HUDEP-2 (cell line): ENCODE data around the gene JUP.

Experiments
- DNase-seq, 76 experiments: peaks; one replicate each; lab custom pipeline; 2025; ENCODE audit not compliant: unreplicated experiment in 76 of 76; lab: John Stamatoyannopoulos, UW

Gene JUP

DNA sequence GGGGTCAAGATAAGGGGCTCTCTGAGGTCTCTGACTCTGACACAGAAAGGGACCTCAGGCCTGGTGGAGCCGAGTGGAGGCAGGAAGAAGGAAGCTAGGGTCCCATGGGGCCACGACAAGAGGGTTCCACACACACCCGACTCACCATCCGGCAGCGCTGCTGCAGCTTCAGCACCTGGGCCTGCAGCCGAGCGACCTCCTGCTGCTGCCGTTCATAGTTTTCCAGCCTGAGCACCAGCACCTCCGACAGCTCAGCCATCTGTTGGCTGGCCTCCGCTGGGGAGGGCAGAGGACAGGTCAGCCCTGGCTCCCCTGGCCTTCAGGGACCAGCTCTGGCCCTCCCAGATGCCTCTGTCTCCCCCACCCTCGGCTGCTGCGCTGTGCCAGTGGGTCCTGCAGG is 58.5 kb downstream of the JUP start:
- no peak for DNase-seq

DNA sequence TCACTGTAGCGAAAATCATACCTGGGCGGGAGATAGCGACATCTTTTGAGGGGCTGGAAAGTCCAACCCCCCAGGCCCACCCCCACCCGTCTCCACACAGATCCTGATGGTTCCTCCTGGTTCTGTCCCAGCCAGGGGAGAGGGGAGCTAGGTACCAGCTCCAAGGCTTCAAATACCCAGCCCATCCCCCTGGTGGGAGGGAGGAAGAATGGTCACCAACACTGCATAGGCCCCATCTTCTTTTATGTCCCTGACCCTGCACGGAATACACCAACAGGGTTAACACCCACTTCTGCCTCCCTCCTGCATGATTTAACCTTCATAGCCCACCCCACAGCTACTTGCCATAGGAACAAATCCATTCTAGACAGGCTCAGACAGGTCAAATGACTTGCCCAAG is 61.4 kb downstream of the JUP start:
- DNase-seq = no peak

DNA sequence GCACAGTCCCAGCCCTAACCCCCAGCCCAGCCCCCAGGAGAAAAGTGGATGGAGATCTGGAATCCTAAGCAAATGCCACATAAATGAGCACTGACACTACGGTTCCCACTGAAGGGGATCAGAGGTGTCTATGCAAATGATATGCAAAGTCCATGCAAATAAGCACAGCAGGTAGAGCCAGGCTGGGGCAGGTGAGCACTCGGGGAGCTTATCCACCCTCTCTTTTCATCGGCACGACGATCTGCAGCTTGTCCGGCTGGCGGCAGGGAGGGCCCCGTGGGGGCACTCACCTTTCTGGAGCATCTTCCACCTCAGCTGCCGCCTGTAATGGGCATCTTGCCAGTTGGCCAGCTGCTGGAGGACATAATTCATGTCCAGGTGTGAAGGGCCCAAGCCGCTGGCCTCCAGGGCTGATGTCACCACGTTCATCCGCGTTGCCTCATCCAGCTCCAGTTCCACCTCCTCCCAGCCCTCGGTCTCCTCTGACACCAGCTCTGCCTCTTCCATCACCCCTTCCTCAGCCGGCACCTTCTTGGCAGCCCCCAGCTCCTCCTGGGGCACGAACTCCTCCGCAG is 61.9 kb downstream of the JUP start:
- DNase-seq = no peak

DNA sequence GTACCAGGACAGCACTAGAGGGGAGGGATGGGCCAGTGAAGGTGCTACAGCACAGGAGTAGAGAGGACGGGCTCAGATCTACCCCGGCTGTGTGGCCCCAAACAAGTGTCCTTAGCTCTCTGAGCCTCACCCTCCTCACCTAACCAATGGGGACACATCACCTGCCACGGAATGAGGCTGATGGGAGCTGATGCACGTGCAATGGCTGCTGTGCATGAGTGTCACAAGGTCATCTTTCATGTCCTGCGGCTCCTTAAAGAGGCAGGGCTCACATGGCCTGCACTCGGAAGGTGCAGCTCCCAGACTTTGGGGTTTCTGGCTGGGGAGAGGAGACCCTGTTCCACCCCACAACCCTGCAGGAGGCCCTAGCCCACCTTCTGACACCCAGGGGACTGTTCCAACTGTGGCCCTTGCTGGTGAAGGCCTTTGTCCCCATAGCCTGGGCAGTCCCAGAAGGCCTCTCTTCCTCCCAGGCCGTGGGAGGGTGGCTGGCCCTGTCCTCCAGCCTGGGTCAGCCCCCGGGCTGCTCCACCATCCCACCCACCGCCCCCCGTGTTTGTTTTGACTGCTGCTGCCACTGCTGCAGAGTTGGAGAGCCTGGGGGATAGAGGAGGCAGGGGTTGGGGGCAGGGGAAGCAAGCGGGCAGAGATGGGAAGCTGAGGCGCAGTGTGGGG is 62.6 kb downstream of the JUP start:
- no peak for DNase-seq

DNA sequence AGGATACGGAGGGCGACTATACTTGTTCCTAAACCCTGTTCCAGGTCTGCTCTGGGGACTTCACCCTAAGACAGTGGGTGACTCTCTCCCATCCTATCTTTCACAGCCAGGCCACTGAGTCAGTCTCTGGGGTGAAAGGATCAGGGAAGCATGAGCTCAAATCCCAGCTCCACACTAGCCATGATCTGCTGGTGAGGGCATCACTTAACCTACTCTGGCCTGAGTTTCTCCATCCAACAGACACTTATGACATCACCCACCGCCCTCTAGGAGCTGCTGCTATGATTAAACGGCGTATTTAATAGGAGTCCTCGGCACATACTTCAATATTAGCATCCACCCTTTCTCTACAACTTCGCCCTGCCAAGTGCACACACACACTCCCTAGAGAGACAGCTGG is 64.3 kb downstream of the JUP start:
- no peak for DNase-seq

DNA sequence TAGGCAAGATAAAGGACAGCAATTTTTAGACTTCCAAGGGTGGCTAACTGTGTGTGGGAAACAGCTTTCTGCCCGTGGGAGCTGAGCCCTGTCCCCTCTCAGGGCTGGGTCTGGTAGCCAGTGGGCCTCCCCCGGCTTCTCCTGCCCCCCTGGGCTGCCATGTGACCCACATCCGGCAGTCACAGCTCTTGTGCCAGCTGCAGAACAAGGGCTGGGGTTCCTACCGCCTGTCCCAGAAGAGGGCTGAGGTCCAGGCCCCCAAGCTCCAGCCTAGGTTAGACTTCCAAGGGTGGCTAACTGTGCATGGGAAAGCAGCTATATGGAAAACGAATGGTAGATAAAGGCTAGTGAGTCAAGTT is 68.2 kb downstream of the JUP start:
- no peak for DNase-seq

DNA sequence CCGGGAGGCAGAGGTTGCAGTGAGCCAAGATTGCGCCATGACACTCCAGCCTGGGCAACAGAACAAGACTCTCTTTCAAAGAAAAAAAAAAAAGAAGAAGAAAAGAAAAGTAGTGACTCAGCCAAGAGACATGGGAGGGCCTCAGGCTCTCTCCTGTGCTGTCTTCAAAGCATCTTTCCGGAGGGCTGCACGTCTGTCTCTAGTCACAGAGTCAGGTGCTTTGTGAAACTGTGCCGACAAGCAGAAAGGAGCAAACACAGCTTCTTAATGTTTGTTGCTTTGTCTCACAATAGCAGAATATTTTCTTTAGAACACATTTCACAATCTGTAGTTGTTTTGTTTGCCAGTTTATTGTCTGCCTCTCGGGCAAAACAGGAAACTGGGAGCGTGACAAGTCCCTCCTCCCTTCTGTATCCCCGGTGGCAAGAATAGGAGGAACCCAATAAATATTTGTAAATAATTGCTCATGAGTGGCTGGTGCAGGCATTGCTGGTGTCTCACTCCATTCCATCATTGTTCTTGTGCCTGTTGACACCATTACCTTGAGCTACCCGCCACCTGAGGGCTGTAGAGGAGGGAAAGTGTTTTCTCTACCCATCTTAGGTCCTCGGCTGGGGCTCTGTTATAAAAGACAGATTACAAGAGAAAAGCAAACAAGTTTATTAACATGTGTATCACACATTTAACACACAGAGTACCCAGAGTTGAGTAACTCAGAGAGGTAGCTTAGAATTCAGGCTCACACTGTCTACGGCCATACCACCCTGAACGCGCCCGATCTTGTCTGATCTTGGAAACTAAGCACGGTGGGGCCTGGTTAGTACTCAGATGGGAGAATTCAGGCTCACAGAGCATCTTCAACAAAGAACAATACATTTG is 68.9 kb downstream of the JUP start:
- no peak for DNase-seq

DNA sequence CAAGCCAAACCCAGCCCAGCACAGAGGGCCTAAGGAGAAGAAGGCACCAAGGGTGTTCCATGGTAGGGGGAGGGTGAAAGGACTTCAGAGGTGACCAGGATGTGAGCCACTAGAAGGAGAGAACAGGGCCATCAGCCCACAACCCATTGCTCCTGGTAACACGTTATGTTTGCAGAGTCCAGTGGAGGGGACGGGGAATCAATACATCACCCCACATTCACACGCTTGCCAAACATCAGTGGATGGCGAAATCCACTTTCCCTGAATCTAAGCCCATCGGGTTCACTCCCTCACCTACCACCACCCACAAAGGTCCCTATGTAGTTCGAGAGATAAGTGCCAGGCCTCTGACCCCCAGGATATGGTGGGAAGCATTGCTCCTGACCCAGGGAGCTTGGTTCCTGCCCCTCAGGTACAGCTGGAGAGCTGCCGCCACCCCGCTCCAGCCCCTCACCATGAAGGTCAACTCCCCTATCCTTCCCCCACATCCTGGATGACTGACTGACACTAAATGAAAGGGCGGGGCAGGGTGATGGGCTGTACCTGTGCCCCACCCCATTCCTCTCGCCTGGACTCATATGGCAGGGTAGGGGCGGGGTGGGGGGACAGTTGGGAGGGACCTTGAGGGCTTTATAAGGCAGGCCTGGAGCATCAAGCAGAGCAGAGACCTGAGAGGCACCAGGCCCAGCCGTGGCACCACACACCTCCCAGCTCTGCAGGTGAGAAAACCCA is 74.7 kb downstream of the JUP start, which contains the start of gene GAST:
GAST (plus strand) TSS at position 663 of the 732 bp plus-strand sequence. CDS start 3,106 bp downstream, outside the sequence.
- no peak for DNase-seq

DNA sequence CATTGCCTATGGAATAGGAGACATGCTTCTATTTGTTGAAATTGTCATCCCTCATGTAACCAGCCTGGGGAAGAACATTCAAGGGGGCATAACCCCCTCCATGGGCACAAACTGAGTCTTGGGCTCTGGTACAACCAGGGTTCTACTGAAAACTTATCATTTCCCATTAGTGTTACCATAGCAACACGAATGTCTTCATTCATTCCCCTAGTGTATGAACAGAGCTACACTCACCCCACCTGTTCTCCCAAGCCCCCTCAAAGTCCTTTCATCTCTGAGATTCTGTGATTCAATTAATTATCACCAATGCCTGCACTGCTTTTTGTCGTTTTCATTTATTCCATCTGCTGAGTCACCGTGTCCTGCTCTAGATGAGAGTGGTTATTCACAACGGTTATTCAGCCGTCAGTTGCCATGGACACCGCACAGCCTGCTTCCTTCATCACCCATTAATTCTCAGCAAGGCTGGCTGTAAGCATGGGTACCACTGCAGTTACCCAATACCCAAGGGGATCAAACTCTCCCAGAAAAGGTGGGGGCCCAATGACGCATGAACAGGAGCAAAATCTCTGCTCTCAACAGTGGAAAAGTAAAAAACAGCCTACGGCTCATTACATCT is 75.9 kb downstream of the JUP start:
- DNase-seq = no peak

DNA sequence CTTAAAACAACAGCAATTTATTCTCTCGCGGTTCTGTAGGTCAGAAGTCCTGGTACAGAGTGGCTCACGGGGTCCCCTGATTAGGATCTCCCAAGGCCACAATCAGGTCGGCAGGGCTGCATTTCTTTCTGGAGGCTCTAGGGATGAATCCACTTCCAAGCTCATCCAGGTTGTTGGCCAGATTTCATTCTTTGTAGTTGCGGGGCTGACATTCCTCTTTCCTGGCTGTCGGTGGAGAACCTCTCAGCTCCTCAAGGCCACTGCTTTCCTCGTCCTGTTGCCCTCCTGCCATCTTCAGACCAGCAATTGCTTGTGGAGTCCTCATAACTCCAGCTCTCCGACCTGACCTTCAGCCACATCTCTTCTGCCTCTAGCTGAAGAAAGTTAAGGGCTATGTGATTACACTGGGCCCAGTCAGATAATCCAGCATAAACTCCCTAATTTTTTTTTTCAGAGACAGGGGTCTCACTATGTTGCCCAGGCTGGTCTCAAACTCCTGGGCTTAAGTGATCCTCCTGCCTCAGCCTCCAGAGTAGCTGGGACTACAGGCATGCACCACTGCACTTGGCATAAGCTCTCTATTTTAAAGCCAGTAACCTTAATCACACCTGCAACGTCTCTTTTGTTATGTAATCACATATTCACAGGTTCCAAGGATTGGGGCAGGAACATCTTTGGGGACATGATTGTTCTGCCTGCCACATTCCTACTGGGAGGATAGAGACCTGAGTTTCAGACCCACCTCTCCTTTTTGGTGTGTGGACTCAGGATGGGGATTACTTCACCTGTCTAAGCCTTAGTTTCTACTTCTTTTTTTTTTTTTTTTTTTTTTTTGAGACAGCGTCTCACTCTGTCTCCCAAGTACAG is 78.5 kb downstream of the JUP start:
- no peak for DNase-seq

DNA sequence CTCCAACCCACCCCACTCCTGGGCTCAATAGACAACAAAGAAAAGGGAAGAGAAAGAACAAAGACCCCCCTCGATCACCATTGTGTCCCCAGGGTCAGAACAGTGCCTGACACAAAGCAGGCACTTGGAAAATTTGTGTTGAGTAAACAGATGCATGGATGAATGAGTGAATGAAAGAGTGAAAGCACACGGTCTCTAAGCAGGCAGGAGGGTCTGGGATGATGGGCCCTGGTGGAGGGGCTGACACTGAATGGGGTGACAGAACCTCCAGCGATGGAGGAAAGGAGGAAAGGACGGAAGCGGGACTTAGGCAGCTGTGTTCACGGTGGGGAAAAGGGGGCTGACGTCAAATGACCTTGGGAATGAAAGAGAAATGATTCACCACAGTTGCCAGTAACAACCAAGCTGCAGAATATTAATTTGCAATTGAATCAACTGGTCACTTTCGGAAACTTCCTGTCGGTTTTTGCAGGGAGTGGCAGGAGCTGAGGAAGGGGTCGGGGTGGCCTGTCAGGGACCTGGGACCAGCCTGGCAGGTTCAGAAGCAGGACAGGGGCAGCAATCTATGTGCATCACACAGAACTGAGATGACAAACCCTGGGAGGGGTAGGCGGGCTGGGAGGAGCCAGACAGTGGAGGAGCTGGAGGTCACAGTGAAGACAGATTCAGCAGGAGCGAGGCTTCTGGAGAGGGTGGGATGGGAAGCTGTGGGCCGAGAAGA is 81.1 kb downstream of the JUP start:
- DNase-seq = no peak
